Activated CD8-positive, alpha-beta T cell treated with anti-CD3 and anti-CD28 coated beads for 36 hours (primary cell): Measurements from ENCODE around the gene NTN5. TPM values are rescaled to one million over a fixed set of nuclear protein-coding genes. Genes with fewer than 3 reads are reported as not detected.

ENCODE experiments used
- ATAC-seq: fragments of 200-7000 bp; cut with Tn5 transposase; one replicate; pipeline ENCODE4 v1.10.0; 2021; ENCODE audit warnings: mild to moderate bottlenecking, moderate library complexity
- CTCF ChIA-PET: fragments of 350-600 bp; sonication (Branson Sonifier 250); formaldehyde crosslinking; loops from one replicate; lab custom pipeline; 2021; ENCODE audit warnings: antibody characterized with exemption; lab: Charles Lee
- POLR2A ChIA-PET: fragments of 350-600 bp; sonication (Branson Sonifier 250); formaldehyde crosslinking; loops from one replicate; lab custom pipeline; 2021; ENCODE audit warnings: antibody characterized with exemption; lab: Charles Lee
- DNase-seq: peaks from one replicate; pipeline ENCODE4 v3.0.0-alpha.2; 2020
- H3K27ac Mint-ChIP-seq: one replicate; pipeline ENCODE4 v1.8.0; 2021; ENCODE audit warnings: mild to moderate bottlenecking, mixed read lengths
- H3K27me3 Mint-ChIP-seq: one replicate; pipeline ENCODE4 v1.8.0; 2021; ENCODE audit warnings: mixed read lengths
- H3K36me3 Mint-ChIP-seq: one replicate; pipeline ENCODE4 v1.8.0; 2021; ENCODE audit warnings: low read depth, mixed read lengths
- H3K4me1 Mint-ChIP-seq: one replicate; pipeline ENCODE4 v1.8.0; 2021; ENCODE audit warnings: low read depth, mixed read lengths
- H3K4me3 Mint-ChIP-seq: one replicate; pipeline ENCODE4 v1.8.0; 2021; ENCODE audit warnings: mild to moderate bottlenecking, moderate library complexity, mixed read lengths
- H3K9me3 Mint-ChIP-seq: one replicate; pipeline ENCODE4 v1.8.0; 2021; ENCODE audit warnings: mixed read lengths
- CTCF ChIP-seq: fragments of 200-600 bp; IDR thresholded peaks from one replicate; pipeline ENCODE4 v1.8.0; 2022; ENCODE audit warnings: antibody characterized with exemption, mild to moderate bottlenecking
- intact Hi-C: fragments of 100-400 bp; cut with micrococcal nuclease; formaldehyde crosslinking; loops from one replicate; pipeline ENCODE4 v1.10.0; 2022
- total RNA-seq, 2 experiments: library from RNA; stranded (reverse); gene quantifications; one replicate each; pipeline ENCODE4 v1.2.3, GENCODE V29; 2021

NTN5 gene
- total RNA-seq, 2 experiments from 2014 or later = 0.16 to 0.83 TPM

- POLR2A ChIA-PET = interaction anchor here (0.6 kb wide), 1 partner anchor 37 kb away, joined by 3 read pairs; the partner anchor contains the start of gene FAM83E
- H3K4me3 Mint-ChIP-seq = no peak overlapping the region
- H3K9me3 Mint-ChIP-seq = no peaks in the 10 kb centered on the region
- no peak for ATAC-seq
- H3K27me3 Mint-ChIP-seq = no peaks in the 10 kb centered on the region
- intact Hi-C loops = no loop called here
- peaks cover 17% of the 10 kb centered on the region for H3K4me1 Mint-ChIP-seq
- no peak for DNase-seq
- CTCF ChIA-PET = interaction anchor here (0.6 kb wide), 1 partner anchor 61 kb away, joined by 4 read pairs; no protein-coding TSS in a partner anchor
- no peak overlapping the region for H3K27ac Mint-ChIP-seq
- TF ChIP-seq CTCF = no peak
- H3K36me3 Mint-ChIP-seq = no peaks in the 10 kb centered on the region
Observed at GRCh38 chr19:48651683-48652048, 21.2 kb downstream of the NTN5 start.

GRCh38 chr19:48650974-48651682 lies 21.7 kb downstream of the NTN5 start:
- DNase-seq (no peak), ATAC-seq (no peak)
- Mint-ChIP-seq H3K4me1 (peaks cover 20% of the 10 kb centered on the region), H3K27me3 (no peaks in the 10 kb centered on the region), H3K4me3 (no peak overlapping the region), H3K27ac (no peak overlapping the region), H3K36me3 (no peaks in the 10 kb centered on the region), H3K9me3 (no peaks in the 10 kb centered on the region)
- POLR2A ChIA-PET = interaction anchor here (0.6 kb wide), 1 partner anchor 37 kb away, joined by 3 read pairs; the partner anchor contains the start of gene FAM83E
- intact Hi-C loops = no loop called here
- CTCF ChIA-PET = interaction anchor here (0.6 kb wide), 1 partner anchor 62 kb away, joined by 4 read pairs; no protein-coding TSS in a partner anchor
- no peak for TF ChIP-seq CTCF

GRCh38 chr19:48648134-48648533 lies 24.7 kb downstream of the NTN5 start:
- Mint-ChIP-seq H3K4me3 (no peak overlapping the region), H3K27ac (no peak overlapping the region)

GRCh38 chr19:48646722-48647216 lies 26.0 kb downstream of the NTN5 start:
- DNase-seq (no peak), ATAC-seq (no peak)
- Mint-ChIP-seq H3K27me3 (no peaks in the 10 kb centered on the region), H3K4me1 (peaks cover 34% of the 10 kb centered on the region), H3K27ac (peak overlapping the region; percentile 81), H3K36me3 (no peaks in the 10 kb centered on the region), H3K9me3 (no peaks in the 10 kb centered on the region), H3K4me3 (peak overlapping the region; percentile 42)
- POLR2A ChIA-PET = interaction anchor here (1.0 to 2.3 kb wide), 3 partner anchors 10 to 30 kb away, joined by 3 to 16 read pairs (median 8); partner anchors contain the start of gene DBP
- intact Hi-C loops = loop anchor here (10.0 kb wide), 1 partner anchor 98 kb away; the partner anchor contains the start of genes IZUMO1 and RASIP1
- CTCF ChIA-PET = interaction anchor here (1.0 to 1.8 kb wide), 4 partner anchors 13 to 189 kb away, joined by 3 to 11 read pairs (median 5); partner anchors contain the start of genes HSD17B14, RPL18 and SPHK2
- no peak for TF ChIP-seq CTCF

More at GRCh38 chr19:48648134-48648533, 24.7 kb downstream of the NTN5 start:
- Mint-ChIP-seq H3K4me1 (peaks cover 36% of the 10 kb centered on the region), H3K9me3 (no peaks in the 10 kb centered on the region), H3K27me3 (no peaks in the 10 kb centered on the region), H3K36me3 (no peaks in the 10 kb centered on the region)
- no peak for TF ChIP-seq CTCF
- ChIA-PET POLR2A (no interaction called here), CTCF (interaction anchor here (1.2 kb wide), 1 partner anchor 29 kb away, joined by 3 read pairs; no protein-coding TSS in a partner anchor)
- DNase-seq = no peak
- intact Hi-C loops = loop anchor here (10.0 kb wide), 1 partner anchor 97 kb away; the partner anchor contains the start of genes IZUMO1 and RASIP1
- no peak for ATAC-seq
